GM18951 (cell line): Measurements from ENCODE around the gene KCNN1.

Experiments
- POLR2A ChIP-seq: IDR thresholded peaks from 4 replicates; pipeline ENCODE4 v1.6.1; 2011; ENCODE audit warnings: mild to moderate bottlenecking; ENCODE audit not compliant: insufficient read length, insufficient read depth; ENCODE audit errors: extremely low read depth
- in situ Hi-C: fragments of 300-500 bp; cut with MboI; formaldehyde crosslinking; loops from one replicate; pipeline ENCODE4 v1.12.0; 2022; ENCODE audit warnings: low sequenced_read_pairs, mixed read lengths, inconsistent platforms; ENCODE audit not compliant: unreplicated experiment

Gene KCNN1

DNA sequence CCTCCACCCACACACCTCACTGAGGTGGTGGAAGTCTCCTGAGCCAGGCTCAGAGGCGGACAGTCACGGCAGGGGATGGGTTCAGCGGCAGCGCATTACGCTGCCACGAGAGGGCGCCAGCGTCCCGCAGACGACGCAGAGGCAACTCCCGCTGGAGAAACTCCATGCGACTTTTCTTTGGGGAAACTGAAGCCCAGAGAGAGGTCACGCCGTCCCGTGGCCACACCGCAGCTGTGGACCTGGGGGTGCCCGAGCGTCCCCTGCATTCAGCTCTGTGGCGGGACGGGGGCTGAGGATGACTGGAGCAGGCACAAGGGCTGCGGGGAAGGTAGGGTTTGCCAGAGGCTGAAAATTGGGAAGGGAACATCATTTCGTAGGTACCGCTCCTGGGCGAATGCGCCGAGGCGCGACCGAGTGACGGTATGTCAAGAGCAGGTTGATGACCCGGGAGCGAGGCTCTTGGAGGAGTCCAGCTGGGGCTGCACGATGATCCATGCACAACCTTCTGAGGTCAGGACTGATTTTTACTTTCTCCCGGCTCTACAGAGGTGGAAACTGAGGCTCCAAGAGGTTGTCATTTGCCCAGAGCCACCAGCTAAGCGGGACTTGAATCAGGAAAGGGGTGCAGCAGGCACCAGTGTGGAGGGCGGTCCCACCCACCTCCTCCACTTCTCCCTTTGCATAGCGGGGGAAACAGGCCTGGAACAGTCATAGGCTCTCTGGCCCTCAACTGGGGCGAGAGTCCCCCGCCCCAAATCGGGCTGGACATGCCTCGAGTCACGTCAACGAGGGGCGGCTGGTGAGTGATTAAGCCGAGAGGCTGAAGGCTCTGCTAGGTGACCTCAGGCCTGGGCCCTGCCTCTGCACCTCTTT lies 40.4 kb downstream of the KCNN1 start:
- in situ Hi-C loops, result loop anchor here (5.0 kb wide), 1 partner anchor 50 kb away; no protein-coding TSS in a partner anchor
- no peak for TF ChIP-seq POLR2A

DNA sequence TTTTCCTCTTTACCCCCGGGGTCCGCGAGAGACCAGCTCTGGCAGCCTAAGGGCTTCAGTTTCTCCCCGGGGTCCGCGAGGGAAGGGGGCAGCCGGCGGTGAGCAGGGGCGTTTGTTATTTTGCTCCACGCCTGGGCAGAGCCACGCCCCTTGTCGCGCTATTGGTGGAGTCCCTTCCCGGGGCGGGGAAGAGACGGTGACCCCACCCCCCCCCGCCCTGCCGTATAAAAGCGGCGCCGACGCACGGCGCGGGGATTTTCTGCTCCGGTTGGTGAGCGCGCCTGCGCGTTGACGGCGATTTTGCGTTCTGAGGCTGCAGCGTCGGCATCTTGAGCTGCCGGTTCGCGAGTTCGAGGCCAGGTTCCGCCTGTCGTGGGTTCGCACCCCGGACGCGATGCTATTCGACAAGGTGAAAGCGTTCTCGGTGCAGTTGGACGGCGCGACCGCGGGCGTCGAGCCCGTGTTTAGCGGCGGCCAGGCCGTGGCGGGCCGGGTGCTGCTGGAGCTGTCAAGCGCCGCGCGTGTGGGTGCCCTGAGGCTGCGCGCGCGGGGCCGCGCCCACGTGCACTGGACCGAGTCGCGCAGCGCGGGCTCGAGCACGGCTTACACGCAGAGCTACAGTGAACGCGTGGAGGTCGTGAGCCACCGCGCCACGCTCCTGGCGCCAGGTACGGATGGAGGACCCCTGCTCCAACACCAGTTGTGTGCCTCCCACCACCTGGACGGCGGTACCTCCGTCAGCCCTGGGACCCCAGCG lies 41.2 kb downstream of the KCNN1 start, which contains the start of gene ARRDC2:
TSS of gene ARRDC2 (plus strand) at position 254 of the 757 bp plus-strand sequence. CDS start at position 395, 141 bp downstream.
- in situ Hi-C loops, result loop anchor here (5.0 kb wide), 1 partner anchor 49 kb away; no protein-coding TSS in a partner anchor
- TF ChIP-seq POLR2A, result peak; percentile 36

DNA sequence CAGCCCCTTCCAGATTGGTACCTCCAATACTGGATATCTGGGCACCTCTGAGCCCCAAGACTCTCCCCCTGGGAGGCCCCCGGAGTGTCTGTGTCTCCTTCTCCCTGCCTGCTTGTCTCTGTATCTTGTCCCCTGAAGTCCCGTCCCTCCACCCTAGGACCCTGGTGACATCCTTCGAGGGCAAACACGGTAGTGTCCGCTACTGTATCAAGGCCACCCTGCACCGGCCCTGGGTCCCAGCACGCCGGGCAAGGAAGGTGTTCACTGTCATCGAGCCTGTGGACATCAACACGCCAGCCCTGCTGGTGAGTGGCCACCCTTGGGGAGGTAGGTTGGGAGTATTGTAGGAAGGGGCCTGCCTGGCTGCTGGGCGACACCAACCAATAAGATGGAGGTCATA lies 41.9 kb downstream of the KCNN1 start:
- no peak for TF ChIP-seq POLR2A
- in situ Hi-C loops, result loop anchor here (5.0 kb wide), 1 partner anchor 48 kb away; no protein-coding TSS in a partner anchor

DNA sequence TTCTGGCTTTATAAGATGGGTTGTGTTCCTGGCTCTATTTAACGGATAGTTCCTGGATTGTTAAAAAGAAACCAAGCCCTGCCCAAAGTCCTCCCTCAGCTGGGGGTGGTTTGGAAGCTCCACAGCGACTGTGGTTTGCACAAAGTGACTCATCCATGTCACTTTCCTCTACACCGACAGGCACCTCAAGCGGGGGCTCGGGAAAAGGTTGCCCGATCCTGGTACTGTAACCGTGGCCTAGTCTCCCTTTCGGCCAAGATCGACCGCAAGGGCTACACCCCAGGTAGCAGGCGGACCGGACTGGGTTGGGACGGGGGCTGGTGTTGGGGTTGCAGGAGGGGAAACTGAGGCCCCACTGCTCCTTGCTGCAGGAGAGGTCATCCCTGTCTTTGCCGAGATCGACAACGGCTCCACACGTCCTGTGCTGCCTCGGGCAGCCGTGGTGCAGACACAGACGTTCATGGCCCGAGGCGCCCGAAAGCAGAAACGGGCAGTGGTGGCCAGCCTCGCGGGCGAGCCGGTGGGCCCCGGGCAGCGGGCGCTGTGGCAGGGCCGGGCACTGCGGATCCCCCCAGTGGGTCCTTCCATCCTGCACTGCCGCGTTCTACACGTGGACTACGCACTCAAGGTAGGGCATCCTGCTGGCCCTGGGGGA lies 42.6 kb downstream of the KCNN1 start:
- in situ Hi-C loops, result loop anchor here (5.0 kb wide), 1 partner anchor 48 kb away; no protein-coding TSS in a partner anchor

DNA sequence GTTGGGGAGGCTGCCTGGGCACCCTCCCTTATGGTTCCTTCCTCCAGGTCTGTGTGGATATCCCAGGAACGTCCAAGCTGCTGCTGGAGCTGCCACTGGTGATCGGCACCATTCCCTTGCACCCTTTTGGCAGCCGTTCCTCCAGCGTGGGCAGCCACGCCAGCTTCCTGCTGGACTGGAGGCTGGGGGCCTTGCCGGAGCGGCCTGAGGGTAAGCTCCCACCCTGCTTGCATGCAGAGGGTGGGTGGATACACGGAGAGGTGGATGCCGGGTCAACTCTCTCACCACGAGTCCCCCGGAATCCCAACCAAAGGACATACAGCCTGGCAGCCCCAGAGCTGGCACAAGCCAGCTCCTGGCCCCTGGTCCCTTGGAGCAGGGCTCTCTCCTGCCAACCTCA lies 43.2 kb downstream of the KCNN1 start:
- no peak for TF ChIP-seq POLR2A
- in situ Hi-C loops, result no loop called here

More for the DNA sequence above, 42.6 kb downstream of the KCNN1 start:
- no peak for TF ChIP-seq POLR2A

DNA sequence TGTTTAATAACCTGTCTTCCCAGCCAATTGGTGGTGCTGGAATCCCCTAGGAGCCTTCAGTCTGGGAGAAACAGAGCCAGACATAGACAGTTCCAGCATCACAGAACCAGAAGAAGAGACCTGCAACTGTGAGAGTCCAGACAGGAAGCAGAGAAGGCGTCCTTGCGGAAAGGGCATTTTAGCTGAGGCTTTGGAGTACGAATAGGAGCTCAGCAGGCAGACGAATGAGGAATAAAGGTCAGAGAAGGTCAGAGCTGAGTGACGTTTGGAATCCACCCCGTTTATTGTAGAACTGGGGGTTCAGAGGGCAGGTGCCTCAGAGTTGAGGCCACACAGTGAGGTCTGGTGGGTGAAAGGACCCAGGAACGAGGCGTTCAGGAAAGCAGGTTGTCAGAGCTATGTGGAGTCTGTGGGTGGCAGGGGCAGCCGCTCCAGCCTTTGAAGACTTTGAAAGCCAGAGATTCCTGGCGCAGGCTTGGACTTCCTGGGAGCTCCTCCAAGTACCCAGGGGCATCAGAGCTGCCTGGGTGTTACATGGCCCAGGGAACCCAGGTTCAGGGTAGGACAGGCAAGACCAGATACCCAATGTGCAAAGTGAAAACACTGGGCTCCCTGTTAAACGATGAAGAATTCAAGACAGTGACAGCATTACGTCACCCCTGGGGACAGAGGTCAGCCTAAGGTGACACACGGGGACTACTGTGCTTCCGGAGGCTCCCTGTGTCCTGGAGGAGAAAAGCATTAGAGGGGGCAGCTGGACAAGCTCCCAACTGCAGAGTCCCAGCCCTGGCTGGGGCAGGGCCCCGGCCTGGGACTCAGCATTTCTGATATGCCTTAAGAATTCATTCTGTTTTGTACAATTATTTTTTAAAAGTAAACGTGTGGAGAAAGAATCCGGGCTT lies 46.6 kb downstream of the KCNN1 start:
- no peak for TF ChIP-seq POLR2A
- in situ Hi-C loops, result no loop called here

DNA sequence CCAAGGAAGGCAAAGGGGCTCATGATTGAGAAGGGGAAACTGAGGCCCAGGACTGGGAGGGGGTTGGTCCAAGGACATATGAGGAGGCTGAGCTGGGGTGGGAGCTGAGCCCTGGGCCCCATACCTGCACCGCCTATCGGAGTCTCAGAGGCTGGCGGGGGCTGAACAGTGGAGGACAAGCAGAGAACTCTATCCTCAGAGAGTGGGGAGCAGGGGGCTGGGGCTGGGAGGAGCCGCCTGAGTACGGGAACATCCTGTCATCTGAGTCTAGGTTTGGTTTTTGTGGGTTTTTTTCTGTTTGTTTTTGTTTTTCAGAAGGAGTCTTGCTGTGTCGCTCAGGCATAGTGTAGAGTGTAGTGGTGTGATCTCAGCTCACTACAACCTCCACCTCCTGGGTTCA lies 47.3 kb downstream of the KCNN1 start:
- in situ Hi-C loops, result no loop called here
- no peak for TF ChIP-seq POLR2A

DNA sequence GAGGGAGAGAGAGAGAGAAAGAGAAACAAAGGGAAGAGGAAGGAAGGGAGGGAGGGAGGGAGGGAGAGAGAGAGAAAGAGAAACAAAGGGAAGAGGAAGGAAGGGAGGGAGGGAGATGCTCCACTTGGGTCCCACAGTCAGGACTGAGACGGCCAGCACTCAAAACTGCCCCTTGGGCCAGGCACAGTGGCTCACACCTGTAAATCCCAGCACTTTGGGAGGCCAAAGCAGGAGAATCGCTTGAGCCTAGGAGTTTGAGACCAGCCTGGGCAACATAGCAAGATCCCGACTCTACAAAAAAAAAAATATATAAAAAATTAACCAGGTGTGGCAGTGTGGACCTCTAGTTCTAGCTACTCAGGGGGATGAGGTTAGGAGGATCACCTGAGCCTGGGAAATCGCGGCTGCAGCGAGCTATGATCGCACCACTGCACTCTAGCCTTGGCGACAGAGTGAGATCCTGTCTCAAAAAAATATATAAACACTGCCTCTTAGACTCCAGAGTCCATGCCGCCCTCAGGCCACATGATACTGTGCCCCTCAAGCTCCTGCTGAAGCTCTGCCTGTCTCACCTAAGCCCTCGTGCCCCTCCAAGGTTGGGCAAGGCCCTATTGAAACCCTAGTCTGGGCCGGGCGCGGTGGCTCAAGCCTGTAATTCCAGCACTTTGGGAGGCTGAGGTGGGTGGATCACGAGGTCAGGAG lies 49.5 kb downstream of the KCNN1 start:
- TF ChIP-seq POLR2A, result no peak
- in situ Hi-C loops, result no loop called here

DNA sequence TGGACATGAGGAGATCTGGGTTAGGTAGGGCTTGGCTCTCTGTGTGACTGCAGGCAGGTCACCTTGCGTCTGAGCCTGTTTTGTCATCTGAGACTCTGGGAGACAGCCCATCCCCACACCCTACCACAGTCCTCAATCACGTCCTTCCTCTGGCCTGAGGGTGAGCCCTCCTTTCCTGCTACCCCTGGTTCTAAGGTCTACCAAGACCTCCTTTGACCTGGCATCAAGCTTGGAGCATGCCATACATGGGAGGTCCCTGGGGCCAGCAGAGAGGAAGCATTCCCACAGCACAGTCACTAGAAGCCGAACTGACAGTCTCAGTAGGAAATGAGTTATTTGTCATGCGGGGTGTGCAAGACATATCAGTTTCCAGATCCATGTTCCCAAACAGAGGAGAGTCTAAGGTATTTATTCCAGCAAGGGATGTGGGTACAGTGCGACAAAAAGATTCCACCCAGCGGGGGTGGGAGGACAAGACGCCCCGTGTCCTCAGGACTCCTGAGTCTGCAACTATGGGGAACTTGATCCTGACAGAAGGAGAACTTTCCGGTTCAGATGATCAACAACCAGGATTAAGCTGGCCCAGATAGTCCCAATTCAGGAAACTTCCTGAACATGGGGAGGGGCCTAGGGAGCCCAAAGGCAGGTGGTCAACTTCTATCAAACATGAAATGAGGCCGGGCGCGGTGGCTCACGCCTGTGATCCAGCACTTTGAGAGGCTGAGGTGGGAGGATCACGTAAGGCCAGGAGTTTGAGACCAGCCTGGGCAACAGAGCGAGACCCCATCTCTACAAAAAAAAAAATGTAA lies 50.6 kb downstream of the KCNN1 start:
- no peak for TF ChIP-seq POLR2A
- in situ Hi-C loops, result no loop called here

DNA sequence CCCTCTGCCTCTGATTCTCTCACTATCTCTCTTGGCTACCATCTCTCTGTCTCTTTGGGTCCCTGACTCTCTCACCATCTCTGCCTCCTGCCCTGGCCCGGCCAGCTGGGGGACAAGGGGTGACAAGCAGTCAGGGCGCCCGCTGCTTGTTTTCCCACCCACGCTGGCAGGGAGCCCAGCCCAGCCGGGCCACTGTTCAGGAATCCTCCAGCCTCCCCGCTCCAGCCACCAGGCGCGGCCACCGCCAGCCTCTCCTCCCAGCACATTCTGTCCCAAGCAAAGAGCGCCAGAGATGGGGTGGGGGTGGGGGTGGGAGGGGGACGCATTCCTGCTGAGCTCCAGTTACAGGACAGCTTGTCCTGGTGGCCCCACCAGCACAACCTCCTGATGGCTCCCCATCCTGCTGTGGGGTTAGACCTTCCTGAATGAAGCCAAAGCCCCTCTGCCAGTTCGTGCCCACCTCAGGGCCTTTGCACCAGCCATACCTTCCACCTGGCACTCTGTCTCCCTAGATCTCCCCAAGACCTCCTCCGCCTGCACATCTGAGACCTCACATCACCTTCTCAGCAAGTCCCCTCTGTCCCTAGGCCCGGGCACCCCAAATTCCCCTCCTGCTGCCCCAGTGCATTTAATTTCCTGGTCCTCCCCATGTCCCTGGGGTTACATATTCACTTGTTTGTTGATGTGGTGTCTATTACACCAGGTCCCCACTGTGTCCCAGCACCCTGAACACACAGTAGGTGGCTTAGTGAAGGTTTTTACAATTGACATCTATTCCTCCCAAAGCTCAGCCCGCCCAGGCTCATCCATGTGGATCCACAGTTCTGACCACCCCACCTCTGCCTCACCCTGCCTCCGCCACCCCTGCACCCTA lies 53.5 kb downstream of the KCNN1 start:
- TF ChIP-seq POLR2A, result no peak
- in situ Hi-C loops, result no loop called here
